Epithelial cell of esophagus (primary cell): ENCODE results near the gene ASXL1.
"Not testable (repeated sequence)": the region's sequence is repeated elsewhere in the genome, so short reads cannot be mapped to it uniquely, and the experiment has no call there.

Experiments used
- DNase-seq: peaks from one replicate; pipeline ENCODE4 v3.0.0; 2010; ENCODE audit warnings: low read depth
- H3K4me3 ChIP-seq: 2 replicates; pipeline ENCODE4 v1.5.1; 2011; ENCODE audit warnings: mild to moderate bottlenecking, low read length, control low read depth
- TF ChIP-seq, protein P1 (sequence below): IDR thresholded peaks from 2 replicates; pipeline ENCODE4 v1.5.1; 2011; ENCODE audit warnings: low read depth, mild to moderate bottlenecking, low read length, control low read depth, inconsistent platforms; ENCODE audit not compliant: insufficient read depth; ENCODE audit errors: missing control alignments

Gene ASXL1

DNA sequence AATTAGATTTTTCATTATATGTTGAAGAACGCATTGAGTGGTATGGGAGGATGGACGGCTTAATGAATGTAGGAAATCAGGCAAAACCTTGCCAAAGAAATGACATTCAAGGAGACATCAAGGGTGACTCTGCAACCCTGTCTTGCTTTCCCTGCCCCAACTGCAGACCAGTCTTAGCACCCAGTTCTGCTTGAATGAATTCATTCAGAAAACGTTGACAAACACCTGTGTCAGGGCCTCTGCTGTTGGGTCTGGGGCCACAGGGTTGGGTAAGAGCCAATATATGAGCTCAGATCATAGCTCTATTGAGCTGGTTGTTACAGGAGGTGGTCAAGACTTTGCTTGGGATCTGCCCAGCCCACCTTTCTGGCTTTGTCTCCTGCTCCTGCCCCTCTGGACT is 7.7 kb upstream of the ASXL1 start:
- no peak for DNase-seq
- no peak overlapping the region for H3K4me3 ChIP-seq
- TF ChIP-seq, protein P1, sequence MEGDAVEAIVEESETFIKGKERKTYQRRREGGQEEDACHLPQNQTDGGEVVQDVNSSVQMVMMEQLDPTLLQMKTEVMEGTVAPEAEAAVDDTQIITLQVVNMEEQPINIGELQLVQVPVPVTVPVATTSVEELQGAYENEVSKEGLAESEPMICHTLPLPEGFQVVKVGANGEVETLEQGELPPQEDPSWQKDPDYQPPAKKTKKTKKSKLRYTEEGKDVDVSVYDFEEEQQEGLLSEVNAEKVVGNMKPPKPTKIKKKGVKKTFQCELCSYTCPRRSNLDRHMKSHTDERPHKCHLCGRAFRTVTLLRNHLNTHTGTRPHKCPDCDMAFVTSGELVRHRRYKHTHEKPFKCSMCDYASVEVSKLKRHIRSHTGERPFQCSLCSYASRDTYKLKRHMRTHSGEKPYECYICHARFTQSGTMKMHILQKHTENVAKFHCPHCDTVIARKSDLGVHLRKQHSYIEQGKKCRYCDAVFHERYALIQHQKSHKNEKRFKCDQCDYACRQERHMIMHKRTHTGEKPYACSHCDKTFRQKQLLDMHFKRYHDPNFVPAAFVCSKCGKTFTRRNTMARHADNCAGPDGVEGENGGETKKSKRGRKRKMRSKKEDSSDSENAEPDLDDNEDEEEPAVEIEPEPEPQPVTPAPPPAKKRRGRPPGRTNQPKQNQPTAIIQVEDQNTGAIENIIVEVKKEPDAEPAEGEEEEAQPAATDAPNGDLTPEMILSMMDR, result no peak

DNA sequence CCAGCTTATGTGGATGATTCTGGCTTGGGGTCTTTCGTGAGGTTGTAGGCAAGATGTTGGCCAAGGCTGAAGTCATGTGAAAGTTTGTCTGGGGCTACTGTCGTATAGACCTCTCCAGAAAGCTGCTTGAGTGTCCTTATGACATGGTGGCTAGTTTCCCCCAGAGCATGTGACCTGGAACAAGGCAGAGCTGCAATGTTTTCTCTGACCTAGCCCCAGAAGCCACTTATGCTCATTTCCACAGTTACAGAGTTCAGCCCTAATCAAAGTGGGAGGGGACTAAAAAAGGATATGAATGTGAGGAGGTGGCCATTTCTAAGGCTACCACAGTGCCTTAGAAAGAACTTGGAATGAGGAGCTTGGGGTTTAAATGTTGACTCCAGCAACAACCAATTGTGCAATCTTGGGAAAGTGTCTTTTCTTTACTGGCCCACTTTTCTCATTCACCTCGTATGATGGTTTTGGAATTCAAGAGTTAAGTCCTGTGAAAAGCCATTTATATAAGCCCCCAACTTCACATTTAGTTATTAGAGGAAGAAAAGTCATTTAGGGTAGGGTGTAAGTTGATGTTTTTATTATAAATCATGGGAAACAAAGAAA is 5.9 kb upstream of the ASXL1 start:
- TF ChIP-seq, protein P1, result no peak
- no peak overlapping the region for H3K4me3 ChIP-seq
- DNase-seq, result no peak

DNA sequence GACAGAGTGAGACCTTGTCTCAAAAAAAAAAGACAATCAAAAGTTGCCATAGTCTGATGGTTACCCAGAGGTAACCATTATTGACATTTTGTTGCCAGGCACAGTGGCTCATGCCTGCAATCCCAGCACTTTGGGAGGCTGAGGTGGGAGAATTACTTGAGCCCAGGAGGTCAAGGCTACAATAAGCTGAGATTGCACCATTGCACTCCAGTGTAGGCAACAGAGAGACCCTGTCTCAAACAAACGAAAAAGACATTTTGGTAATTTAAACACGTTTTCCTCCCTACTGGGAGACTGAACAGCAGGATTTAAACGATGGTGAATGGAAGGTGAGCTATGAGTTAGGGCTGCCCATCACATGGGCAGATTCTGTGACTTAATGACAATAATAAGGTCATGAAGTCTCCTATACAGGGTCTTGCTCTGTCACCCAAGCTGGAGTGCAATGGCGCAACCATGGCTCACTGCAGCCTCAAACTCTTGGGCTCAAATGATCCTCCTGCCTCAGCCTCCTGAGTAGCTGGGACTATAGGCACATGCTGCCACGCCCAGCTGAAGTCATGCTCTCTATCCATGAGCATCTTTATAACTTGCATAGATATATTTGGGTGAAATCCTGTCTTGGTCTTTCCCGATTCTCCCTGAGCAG is 4.2 kb upstream of the ASXL1 start:
- TF ChIP-seq, protein P1, result no peak
- no peak for DNase-seq
- no peak overlapping the region for H3K4me3 ChIP-seq

DNA sequence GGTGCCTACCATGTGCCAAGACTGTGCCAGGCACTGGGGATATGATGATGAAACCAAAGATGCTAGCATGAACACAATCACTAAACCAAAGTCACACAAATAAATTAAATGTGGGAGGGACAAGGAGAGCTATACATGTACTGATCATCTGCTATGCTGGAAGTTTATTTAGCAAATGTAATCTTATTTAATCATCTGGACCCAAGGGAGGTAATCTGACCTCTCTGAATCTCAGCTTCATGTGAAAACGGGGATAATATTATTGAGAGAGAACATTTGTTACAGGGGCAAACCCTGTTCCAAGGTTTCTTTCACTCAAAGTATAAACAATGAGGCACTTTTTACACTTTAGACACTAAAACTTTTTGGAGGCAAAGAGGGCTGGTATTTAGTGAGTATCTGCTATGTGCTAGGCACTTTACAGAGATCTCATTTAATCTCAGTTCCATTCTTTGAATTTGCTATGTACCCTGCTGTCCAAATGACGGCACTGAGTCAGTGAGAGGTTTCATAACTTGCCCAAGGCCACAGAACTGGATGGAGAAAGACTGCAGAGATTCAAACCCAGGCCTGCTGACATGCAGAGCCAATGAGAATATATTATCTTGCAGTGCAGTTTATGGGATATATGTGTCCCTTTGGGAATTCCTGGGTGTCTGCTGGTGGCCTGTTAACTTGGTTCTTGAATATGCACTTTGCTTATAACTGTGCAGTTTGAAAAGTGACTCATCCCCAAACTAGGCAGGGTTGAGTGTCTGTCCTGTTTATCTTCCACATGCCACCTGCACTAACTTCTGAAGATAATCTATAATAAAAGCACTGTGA is 3.3 kb upstream of the ASXL1 start:
- DNase-seq, result peak; percentile 78
- no peak overlapping the region for H3K4me3 ChIP-seq
- TF ChIP-seq, protein P1, result no peak

DNA sequence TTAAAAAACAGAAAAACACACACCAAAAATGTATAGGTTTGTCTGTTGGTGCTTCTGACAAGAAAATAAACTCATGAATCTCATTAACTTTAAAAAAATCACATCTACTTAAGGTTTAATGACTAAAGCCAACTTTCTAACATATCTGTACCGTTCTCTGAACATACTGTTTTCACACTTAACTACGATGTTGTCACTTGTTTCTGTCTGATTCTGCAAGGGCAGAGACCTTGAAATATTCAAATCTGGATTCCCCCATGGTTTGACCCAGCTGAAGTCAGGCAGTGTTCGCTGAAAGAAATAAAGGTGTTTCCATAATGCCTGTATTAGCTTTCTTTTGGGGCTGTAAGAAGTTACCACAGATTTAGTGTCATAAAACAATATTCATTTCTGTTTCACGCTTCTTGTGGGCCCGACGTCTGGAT is 2.7 kb upstream of the ASXL1 start:
- H3K4me3 ChIP-seq, result no peak overlapping the region
- DNase-seq, result no peak
- TF ChIP-seq, protein P1, result no peak

DNA sequence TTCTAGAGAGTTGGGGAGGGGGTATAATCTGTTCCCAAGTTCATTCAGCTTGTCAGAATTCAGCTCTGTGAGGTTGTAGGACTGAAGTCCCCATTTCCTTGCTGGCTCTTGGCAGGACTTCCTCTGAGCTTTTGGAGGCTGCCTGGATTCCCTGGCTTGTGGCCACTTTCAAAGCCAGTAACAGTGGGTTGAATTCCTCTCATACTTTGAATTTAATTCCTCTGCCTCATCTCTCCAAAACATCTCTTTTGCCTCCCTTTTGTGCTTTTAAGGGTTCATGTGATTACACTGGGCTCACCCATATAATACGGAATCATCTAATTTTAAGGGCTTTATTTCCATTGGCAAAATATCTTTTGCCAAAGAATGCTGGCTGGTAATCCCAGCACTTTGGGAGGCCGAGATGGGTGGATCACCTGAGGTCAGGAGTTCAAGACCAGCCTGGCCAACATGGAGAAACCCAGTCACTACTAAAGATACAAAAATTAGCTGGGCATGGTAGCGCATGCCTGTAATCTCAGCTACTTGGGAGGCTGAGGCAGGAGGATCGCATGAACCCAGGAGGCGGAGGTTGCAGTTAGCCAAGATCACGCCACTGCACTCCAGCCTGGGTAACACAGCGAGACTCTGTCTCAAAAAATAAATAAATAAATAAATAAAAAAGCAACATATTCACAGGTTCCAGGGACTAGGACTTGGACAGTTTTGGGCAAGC is 2.1 kb upstream of the ASXL1 start:
- not testable (repeated sequence) for DNase-seq

More for the DNA sequence above, 2.1 kb upstream of the ASXL1 start:
- not testable (repeated sequence) for H3K4me3 ChIP-seq
